H9 (cell line): Measurements from ENCODE around the gene ADARB2. TPM values are rescaled to one million over a fixed set of nuclear protein-coding genes. Genes with fewer than 3 reads are reported as not detected.

Experiments used
- DNase-seq: peaks from one replicate; pipeline ENCODE4 v3.0.0-alpha.2; 2017
- H2AFZ ChIP-seq: one replicate; pipeline ENCODE4 v1.6.1; 2013; ENCODE audit warnings: mild to moderate bottlenecking, low read length, control low read depth, moderate library complexity
- H2AK5ac ChIP-seq: 2 replicates; pipeline ENCODE4 v1.6.1; 2013; ENCODE audit warnings: low read length, control low read depth, mixed read lengths; ENCODE audit not compliant: insufficient read length
- H2BK120ac ChIP-seq: one replicate; pipeline ENCODE4 v1.6.1; 2013; ENCODE audit warnings: low read depth, mild to moderate bottlenecking, low read length, control low read depth, inconsistent platforms; ENCODE audit not compliant: poor library complexity, severe bottlenecking
- H2BK12ac ChIP-seq: 2 replicates; pipeline ENCODE4 v1.6.1; 2013; ENCODE audit warnings: low read length, control low read depth, mixed read lengths, low read depth; ENCODE audit not compliant: insufficient read length
- H2BK15ac ChIP-seq: 2 replicates; pipeline ENCODE4 v1.6.1; 2013; ENCODE audit warnings: low read depth, low read length, control low read depth
- H2BK20ac ChIP-seq: one replicate; pipeline ENCODE4 v1.6.1; 2013; ENCODE audit warnings: low read depth, mild to moderate bottlenecking, low read length, control low read depth, inconsistent platforms; ENCODE audit not compliant: poor library complexity, severe bottlenecking
- H2BK5ac ChIP-seq: 2 replicates; pipeline ENCODE4 v1.6.1; 2013; ENCODE audit warnings: low read length, control low read depth, mixed read lengths; ENCODE audit not compliant: insufficient read length
- H3K14ac ChIP-seq: 2 replicates; pipeline ENCODE4 v1.6.1; 2013; ENCODE audit warnings: low read length, control low read depth; ENCODE audit not compliant: insufficient read depth
- H3K18ac ChIP-seq: 2 replicates; pipeline ENCODE4 v1.6.1; 2013; ENCODE audit warnings: low read depth, mild to moderate bottlenecking, mixed read lengths, low read length, control low read depth; ENCODE audit not compliant: insufficient read length
- H3K23ac ChIP-seq: 2 replicates; pipeline ENCODE4 v1.6.1; 2013; ENCODE audit warnings: low read length, control low read depth, mixed read lengths, low read depth; ENCODE audit not compliant: insufficient read length
- H3K23me2 ChIP-seq: 2 replicates; pipeline ENCODE4 v1.6.1; 2013; ENCODE audit warnings: low read depth, mild to moderate bottlenecking, mixed read lengths, low read length, control low read depth; ENCODE audit not compliant: insufficient read length, poor library complexity, severe bottlenecking
- H3K27ac ChIP-seq: 2 replicates; pipeline ENCODE4 v1.5.1; 2013; ENCODE audit warnings: low read length, control low read depth, mixed read lengths, low read depth; ENCODE audit not compliant: insufficient read length
- H3K27me3 ChIP-seq: 2 replicates; pipeline ENCODE4 v1.6.1; 2013; ENCODE audit warnings: low read length, control low read depth, inconsistent platforms; ENCODE audit not compliant: insufficient read depth
- H3K4ac ChIP-seq: 2 replicates; pipeline ENCODE4 v1.6.1; 2013; ENCODE audit warnings: low read depth, mild to moderate bottlenecking, control low read depth, inconsistent platforms, low read length, moderate library complexity
- H3K4me1 ChIP-seq: 2 replicates; pipeline ENCODE4 v1.6.1; 2013; ENCODE audit warnings: low read length, control low read depth, inconsistent platforms; ENCODE audit not compliant: insufficient read depth
- H3K4me2 ChIP-seq: 2 replicates; pipeline ENCODE4 v1.6.1; 2013; ENCODE audit warnings: low read length, control low read depth, mixed read lengths; ENCODE audit not compliant: insufficient read length, insufficient read depth
- H3K56ac ChIP-seq: 2 replicates; pipeline ENCODE4 v1.6.1; 2013; ENCODE audit warnings: low read depth, mild to moderate bottlenecking, mixed read lengths, low read length, control low read depth; ENCODE audit not compliant: insufficient read length
- H3K79me1 ChIP-seq: 2 replicates; pipeline ENCODE4 v1.6.1; 2013; ENCODE audit warnings: low read depth, mild to moderate bottlenecking, moderate library complexity, low read length, control low read depth, inconsistent platforms; ENCODE audit not compliant: insufficient read depth, poor library complexity, severe bottlenecking
- H3K79me2 ChIP-seq: 2 replicates; pipeline ENCODE4 v1.6.1; 2013; ENCODE audit warnings: low read length, control low read depth, inconsistent platforms; ENCODE audit not compliant: insufficient read depth
- H3K9ac ChIP-seq: 2 replicates; pipeline ENCODE4 v1.6.1; 2013; ENCODE audit warnings: low read length, control low read depth, mixed read lengths; ENCODE audit not compliant: insufficient read length; ENCODE audit errors: extremely low read depth
- H3K9me3 ChIP-seq: one replicate; pipeline ENCODE4 v1.6.1; 2013; ENCODE audit warnings: low read depth, low read length, inconsistent platforms; ENCODE audit not compliant: control insufficient read depth
- H3T11ph ChIP-seq: one replicate; pipeline ENCODE4 v1.6.1; 2013; ENCODE audit warnings: mild to moderate bottlenecking, low read length, control low read depth, inconsistent platforms
- H4K20me1 ChIP-seq: one replicate; pipeline ENCODE4 v1.6.1; 2013; ENCODE audit not compliant: control insufficient read depth, insufficient read length, insufficient read depth
- H4K5ac ChIP-seq: 2 replicates; pipeline ENCODE4 v1.6.1; 2013; ENCODE audit warnings: low read depth, mild to moderate bottlenecking, mixed read lengths, low read length, control low read depth; ENCODE audit not compliant: insufficient read length
- H4K8ac ChIP-seq: replicated peaks from 2 replicates; pipeline ENCODE4 v1.6.1; 2013; ENCODE audit warnings: low read length, control low read depth, mixed read lengths, low read depth; ENCODE audit not compliant: insufficient read length
- H4K91ac ChIP-seq: 2 replicates; pipeline ENCODE4 v1.6.1; 2013; ENCODE audit warnings: low read depth, mild to moderate bottlenecking, moderate library complexity, mixed read lengths, low read length, control low read depth; ENCODE audit not compliant: insufficient read length
- H3K27ac Mint-ChIP-seq, 3 experiments: 2 replicates in 2 of 3; 3 replicates in 1 of 3; pipeline ENCODE4 v1.8.0; 2020 to 2021; ENCODE audit warnings: mixed read lengths in 3 of 3, mild to moderate bottlenecking in 1 of 3, moderate library complexity in 1 of 3
- H3K27me3 Mint-ChIP-seq: 2 replicates; pipeline ENCODE4 v1.8.0; 2021; ENCODE audit warnings: low read depth, mild to moderate bottlenecking, moderate library complexity, mixed read lengths
- H3K36me3 Mint-ChIP-seq, 3 experiments: 2 replicates in 2 of 3; 3 replicates in 1 of 3; pipeline ENCODE4 v1.8.0; 2020 to 2021; ENCODE audit warnings: low read depth in 3 of 3, mixed read lengths in 3 of 3; ENCODE audit not compliant: insufficient read depth in 1 of 3
- H3K4me1 Mint-ChIP-seq, 2 experiments: 2 replicates each; pipeline ENCODE4 v1.8.0; 2020; ENCODE audit warnings: mixed read lengths in 2 of 2
- H3K4me3 Mint-ChIP-seq, 2 experiments: 2 replicates in 1 of 2; 3 replicates in 1 of 2; pipeline ENCODE4 v1.8.0; 2020 to 2021; ENCODE audit warnings: mild to moderate bottlenecking in 2 of 2, mixed read lengths in 2 of 2, moderate library complexity in 1 of 2
- H3K9me3 Mint-ChIP-seq, 2 experiments: 2 replicates in 1 of 2; 3 replicates in 1 of 2; pipeline ENCODE4 v1.8.0; 2020; ENCODE audit warnings: mild to moderate bottlenecking in 2 of 2, mixed read lengths in 2 of 2, moderate library complexity in 1 of 2
- WGBS: extraction: QIAGEN DNeasy Blood & Tissue Kit; methylation state at CpG from one replicate; pipeline ENCODE4 v1.1.7; 2013; ENCODE audit warnings: missing lambda C conversion rate, low lambda C conversion rate, mixed read lengths; ENCODE audit not compliant: insufficient read length; ENCODE audit errors: extremely low coverage; 5-methylcytosine and 5-hydroxymethylcytosine counted together
- total RNA-seq: library from RNA; stranded (reverse); gene quantifications from 2 replicates; pipeline ENCODE4 v1.2.1, GENCODE V29; 2021
- TF ChIP-seq, protein P1 (sequence below): fragments of 200-600 bp; sonication (generic); conservative IDR thresholded peaks from 3 replicates; pipeline ENCODE4 v1.8.0; 2021; ENCODE audit warnings: antibody characterized with exemption, mild to moderate bottlenecking

The ADARB2 gene
- total RNA-seq, 1 experiment from 2014 or later = 0.87 TPM

DNA sequence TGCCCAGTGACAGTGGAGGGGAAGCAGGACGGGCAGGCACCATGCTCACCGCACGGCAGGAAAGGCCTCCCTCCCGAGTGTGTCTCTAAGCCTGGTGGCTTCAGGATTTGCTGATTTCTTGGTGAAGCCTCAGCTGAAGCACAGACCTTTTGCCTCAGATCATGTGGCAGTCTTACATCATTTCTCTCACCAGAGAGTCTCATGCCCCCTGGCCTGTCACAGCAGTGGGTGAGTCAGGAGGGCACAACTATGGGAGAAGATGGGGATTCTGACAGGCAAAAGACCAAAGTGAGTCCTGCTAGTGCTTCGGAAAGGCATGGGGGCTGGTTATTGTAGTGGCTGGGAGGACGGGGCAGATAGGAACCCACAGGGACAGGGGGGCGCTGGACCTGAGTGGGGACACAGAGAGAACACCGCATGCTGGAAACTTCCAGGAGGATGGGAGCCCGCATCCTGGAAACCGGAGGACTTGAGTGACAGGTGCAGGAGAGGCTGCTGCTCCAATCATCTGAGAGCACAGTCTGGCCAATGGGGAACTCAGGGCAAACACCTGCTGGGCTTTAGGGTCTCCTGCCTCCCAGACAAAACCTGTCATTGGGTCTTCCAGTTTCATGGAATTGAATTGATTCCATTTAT lies 166.8 kb downstream of the ADARB2 start:
- H4K20me1 ChIP-seq = no peaks in the 10 kb centered on the region
- no peaks in the 10 kb centered on the region for H3K79me1 ChIP-seq
- no peak overlapping the region for H3K4ac ChIP-seq
- WGBS = no CpG with 5 or more reads among the region's 10 CpGs
- H2BK20ac ChIP-seq = no peak overlapping the region
- TF ChIP-seq, protein P1, sequence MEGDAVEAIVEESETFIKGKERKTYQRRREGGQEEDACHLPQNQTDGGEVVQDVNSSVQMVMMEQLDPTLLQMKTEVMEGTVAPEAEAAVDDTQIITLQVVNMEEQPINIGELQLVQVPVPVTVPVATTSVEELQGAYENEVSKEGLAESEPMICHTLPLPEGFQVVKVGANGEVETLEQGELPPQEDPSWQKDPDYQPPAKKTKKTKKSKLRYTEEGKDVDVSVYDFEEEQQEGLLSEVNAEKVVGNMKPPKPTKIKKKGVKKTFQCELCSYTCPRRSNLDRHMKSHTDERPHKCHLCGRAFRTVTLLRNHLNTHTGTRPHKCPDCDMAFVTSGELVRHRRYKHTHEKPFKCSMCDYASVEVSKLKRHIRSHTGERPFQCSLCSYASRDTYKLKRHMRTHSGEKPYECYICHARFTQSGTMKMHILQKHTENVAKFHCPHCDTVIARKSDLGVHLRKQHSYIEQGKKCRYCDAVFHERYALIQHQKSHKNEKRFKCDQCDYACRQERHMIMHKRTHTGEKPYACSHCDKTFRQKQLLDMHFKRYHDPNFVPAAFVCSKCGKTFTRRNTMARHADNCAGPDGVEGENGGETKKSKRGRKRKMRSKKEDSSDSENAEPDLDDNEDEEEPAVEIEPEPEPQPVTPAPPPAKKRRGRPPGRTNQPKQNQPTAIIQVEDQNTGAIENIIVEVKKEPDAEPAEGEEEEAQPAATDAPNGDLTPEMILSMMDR = no peak
- no peak overlapping the region for H4K91ac ChIP-seq
- H3K27me3 ChIP-seq = no peaks in the 10 kb centered on the region
- no peak overlapping the region for H3K23ac ChIP-seq
- no peak overlapping the region for H4K5ac ChIP-seq
- Mint-ChIP-seq H3K27ac (no peak overlapping the region), H3K27me3 (peaks cover 16% of the 10 kb centered on the region), H3K9me3 (no peaks in the 10 kb centered on the region), H3K4me1 (no peaks in the 10 kb centered on the region; a peak in 1 of 4 replicates), H3K36me3 (no peaks in the 10 kb centered on the region), H3K4me3 (no peak overlapping the region)
- no peaks in the 10 kb centered on the region for H3K23me2 ChIP-seq
- H3K9me3 ChIP-seq = no peaks in the 10 kb centered on the region
- H3K27ac ChIP-seq = no peak overlapping the region
- H3T11ph ChIP-seq = no peak overlapping the region
- H3K4me2 ChIP-seq = no peak overlapping the region
- H2BK15ac ChIP-seq = no peak overlapping the region
- H3K4me1 ChIP-seq = no peaks in the 10 kb centered on the region
- H2AK5ac ChIP-seq = no peak overlapping the region
- no peak overlapping the region for H2BK120ac ChIP-seq
- H3K9ac ChIP-seq = no peak overlapping the region
- no peak overlapping the region for H3K18ac ChIP-seq
- peak; percentile 50 for DNase-seq
- no peak overlapping the region for H2BK5ac ChIP-seq
- no peaks in the 10 kb centered on the region for H3K79me2 ChIP-seq
- no peak overlapping the region; the same call in 1 of the 2 replicates for H3K14ac ChIP-seq
- no peak overlapping the region for H2AFZ ChIP-seq
- H2BK12ac ChIP-seq = no peak overlapping the region
- no peak overlapping the region for H4K8ac ChIP-seq
- no peak overlapping the region for H3K56ac ChIP-seq
